K562 (cell line): Measurements from ENCODE around the gene PHPT1.

ENCODE experiments used
- CBX2 ChIP-seq: fragments of 200-600 bp; sonication (generic); IDR thresholded peaks from one replicate; pipeline ENCODE4 v1.6.1; 2012; ENCODE audit warnings: mild to moderate bottlenecking, low read length, inconsistent platforms; ENCODE audit not compliant: insufficient read depth, poor library complexity, severe bottlenecking
- MCM5 ChIP-seq: fragments of 450-650 bp; IDR thresholded peaks from 2 replicates; pipeline ENCODE4 v1.6.1; 2016; ENCODE audit warnings: low read depth
- MEIS2 ChIP-seq: fragments of 450-650 bp; IDR thresholded peaks from 2 replicates; pipeline ENCODE4 v1.6.1; 2014; ENCODE audit warnings: mild to moderate bottlenecking; ENCODE audit not compliant: partially characterized antibody
- SUPT5H ChIP-seq: fragments of 450-650 bp; IDR thresholded peaks from 2 replicates; pipeline ENCODE4 v1.6.1; 2016
- THAP7 ChIP-seq: fragments of 250-450 bp; sonication (Bioruptor Pico); IDR thresholded peaks from 2 replicates; pipeline ENCODE4 v1.5.0; 2021
- ZFPM2 ChIP-seq: fragments of 250-450 bp; sonication (Bioruptor Pico); IDR thresholded peaks from 2 replicates; pipeline ENCODE4 v1.5.1; 2022; ENCODE audit warnings: mild to moderate bottlenecking
- ZNF511 ChIP-seq: sonication (generic); formaldehyde crosslinking; IDR thresholded peaks from 2 replicates; pipeline ENCODE4 v1.8.0; 2022; ENCODE audit warnings: mild to moderate bottlenecking, missing genetic modification reagents
- ZNF586 ChIP-seq: fragments of 450-650 bp; formaldehyde crosslinking; conservative IDR thresholded peaks from 2 replicates; pipeline ENCODE4 v1.4.0; 2020; ENCODE audit warnings: mild to moderate bottlenecking, moderate library complexity
- TF ChIP-seq, protein P1 (sequence below): fragments of 450-650 bp; formaldehyde crosslinking; IDR thresholded peaks from 2 replicates; pipeline ENCODE4 v1.4.0; 2020; ENCODE audit warnings: mild to moderate bottlenecking, mixed read lengths
- TF ChIP-seq, protein P2 (sequence below), 3 experiments: IDR thresholded peaks in 2 of 3; conservative IDR thresholded peaks in 1 of 3; 2 replicates each; pipeline ENCODE4 v1.5.1; 2011 to 2012; ENCODE audit warnings: low read length in 3 of 3, mild to moderate bottlenecking in 3 of 3, control low read depth in 2 of 3, improper control_type of control experiment in 1 of 3, inconsistent platforms in 1 of 3, low read depth in 1 of 3, mixed read lengths in 1 of 3, moderate library complexity in 1 of 3; ENCODE audit not compliant: insufficient read depth in 2 of 3
- TF ChIP-seq, protein P3 (sequence below): IDR thresholded peaks from 3 replicates; pipeline ENCODE4 v1.6.1; 2011; ENCODE audit warnings: borderline replicate concordance, mild to moderate bottlenecking, moderate library complexity; ENCODE audit not compliant: insufficient read length; ENCODE audit errors: extremely low read depth

- no peak for TF ChIP-seq CBX2
- TF ChIP-seq ZNF511 (CRISPR knock-in tag) = no peak
- TF ChIP-seq, protein P1, sequence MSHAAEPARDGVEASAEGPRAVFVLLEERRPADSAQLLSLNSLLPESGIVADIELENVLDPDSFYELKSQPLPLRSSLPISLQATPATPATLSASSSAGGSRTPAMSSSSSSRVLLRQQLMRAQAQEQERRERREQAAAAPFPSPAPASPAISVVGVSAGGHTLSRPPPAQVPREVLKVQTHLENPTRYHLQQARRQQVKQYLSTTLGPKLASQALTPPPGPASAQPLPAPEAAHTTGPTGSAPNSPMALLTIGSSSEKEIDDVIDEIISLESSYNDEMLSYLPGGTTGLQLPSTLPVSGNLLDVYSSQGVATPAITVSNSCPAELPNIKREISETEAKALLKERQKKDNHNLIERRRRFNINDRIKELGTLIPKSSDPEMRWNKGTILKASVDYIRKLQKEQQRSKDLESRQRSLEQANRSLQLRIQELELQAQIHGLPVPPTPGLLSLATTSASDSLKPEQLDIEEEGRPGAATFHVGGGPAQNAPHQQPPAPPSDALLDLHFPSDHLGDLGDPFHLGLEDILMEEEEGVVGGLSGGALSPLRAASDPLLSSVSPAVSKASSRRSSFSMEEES (CRISPR knock-in tag) = no peak
- TF ChIP-seq, protein P2, sequence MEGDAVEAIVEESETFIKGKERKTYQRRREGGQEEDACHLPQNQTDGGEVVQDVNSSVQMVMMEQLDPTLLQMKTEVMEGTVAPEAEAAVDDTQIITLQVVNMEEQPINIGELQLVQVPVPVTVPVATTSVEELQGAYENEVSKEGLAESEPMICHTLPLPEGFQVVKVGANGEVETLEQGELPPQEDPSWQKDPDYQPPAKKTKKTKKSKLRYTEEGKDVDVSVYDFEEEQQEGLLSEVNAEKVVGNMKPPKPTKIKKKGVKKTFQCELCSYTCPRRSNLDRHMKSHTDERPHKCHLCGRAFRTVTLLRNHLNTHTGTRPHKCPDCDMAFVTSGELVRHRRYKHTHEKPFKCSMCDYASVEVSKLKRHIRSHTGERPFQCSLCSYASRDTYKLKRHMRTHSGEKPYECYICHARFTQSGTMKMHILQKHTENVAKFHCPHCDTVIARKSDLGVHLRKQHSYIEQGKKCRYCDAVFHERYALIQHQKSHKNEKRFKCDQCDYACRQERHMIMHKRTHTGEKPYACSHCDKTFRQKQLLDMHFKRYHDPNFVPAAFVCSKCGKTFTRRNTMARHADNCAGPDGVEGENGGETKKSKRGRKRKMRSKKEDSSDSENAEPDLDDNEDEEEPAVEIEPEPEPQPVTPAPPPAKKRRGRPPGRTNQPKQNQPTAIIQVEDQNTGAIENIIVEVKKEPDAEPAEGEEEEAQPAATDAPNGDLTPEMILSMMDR (IDR thresholded peaks at IDR 0.05 in 2 of 3, conservative IDR thresholded peaks at IDR 0.05 in 1 of 3; ENCODE audit: insufficient read depth in 2 of 3, low read depth in 1 of 3, low read length in 3 of 3) = no peak
- TF ChIP-seq, protein P3, sequence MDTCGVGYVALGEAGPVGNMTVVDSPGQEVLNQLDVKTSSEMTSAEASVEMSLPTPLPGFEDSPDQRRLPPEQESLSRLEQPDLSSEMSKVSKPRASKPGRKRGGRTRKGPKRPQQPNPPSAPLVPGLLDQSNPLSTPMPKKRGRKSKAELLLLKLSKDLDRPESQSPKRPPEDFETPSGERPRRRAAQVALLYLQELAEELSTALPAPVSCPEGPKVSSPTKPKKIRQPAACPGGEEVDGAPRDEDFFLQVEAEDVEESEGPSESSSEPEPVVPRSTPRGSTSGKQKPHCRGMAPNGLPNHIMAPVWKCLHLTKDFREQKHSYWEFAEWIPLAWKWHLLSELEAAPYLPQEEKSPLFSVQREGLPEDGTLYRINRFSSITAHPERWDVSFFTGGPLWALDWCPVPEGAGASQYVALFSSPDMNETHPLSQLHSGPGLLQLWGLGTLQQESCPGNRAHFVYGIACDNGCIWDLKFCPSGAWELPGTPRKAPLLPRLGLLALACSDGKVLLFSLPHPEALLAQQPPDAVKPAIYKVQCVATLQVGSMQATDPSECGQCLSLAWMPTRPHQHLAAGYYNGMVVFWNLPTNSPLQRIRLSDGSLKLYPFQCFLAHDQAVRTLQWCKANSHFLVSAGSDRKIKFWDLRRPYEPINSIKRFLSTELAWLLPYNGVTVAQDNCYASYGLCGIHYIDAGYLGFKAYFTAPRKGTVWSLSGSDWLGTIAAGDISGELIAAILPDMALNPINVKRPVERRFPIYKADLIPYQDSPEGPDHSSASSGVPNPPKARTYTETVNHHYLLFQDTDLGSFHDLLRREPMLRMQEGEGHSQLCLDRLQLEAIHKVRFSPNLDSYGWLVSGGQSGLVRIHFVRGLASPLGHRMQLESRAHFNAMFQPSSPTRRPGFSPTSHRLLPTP = no peak
- TF ChIP-seq ZFPM2 (CRISPR knock-in tag) = no peak
- TF ChIP-seq THAP7 (CRISPR knock-in tag) = no peak
- TF ChIP-seq ZNF586 (CRISPR knock-in tag) = no peak
- no peak for TF ChIP-seq SUPT5H
- TF ChIP-seq MEIS2 = no peak
- no peak for TF ChIP-seq MCM5
These were observed 17.5 kb upstream of the PHPT1 start for GRCh38 chr9:136831720-136832104.
